T-helper 2 cell treated with Interferon-gamma antibody and Interleukin-4, amounts not matched to agents 5 μg/mL and 100 μg/mL, for 36 hours (primary cell): ENCODE measurements around the gene GGA2.

Experiments used
- DNase-seq: peaks from one replicate; pipeline ENCODE4 v3.0.0; 2021; ENCODE audit warnings: low spot score
- H3K27ac Mint-ChIP-seq: one replicate; pipeline ENCODE4 v1.8.0; 2021; ENCODE audit warnings: mild to moderate bottlenecking, mixed read lengths
- H3K27me3 Mint-ChIP-seq: one replicate; pipeline ENCODE4 v1.8.0; 2021; ENCODE audit warnings: low read depth, mixed read lengths
- H3K36me3 Mint-ChIP-seq: one replicate; pipeline ENCODE4 v1.8.0; 2021; ENCODE audit warnings: low read depth, mixed read lengths
- H3K4me1 Mint-ChIP-seq: one replicate; pipeline ENCODE4 v1.8.0; 2021; ENCODE audit warnings: low read depth, mixed read lengths
- H3K4me3 Mint-ChIP-seq: one replicate; pipeline ENCODE4 v1.8.0; 2022; ENCODE audit warnings: mild to moderate bottlenecking, moderate library complexity, mixed read lengths
- H3K9me3 Mint-ChIP-seq: one replicate; pipeline ENCODE4 v1.8.0; 2021; ENCODE audit warnings: mixed read lengths

Gene GGA2

GRCh38 chr16:23420011-23420410, 90.3 kb downstream of the GGA2 start:
- Mint-ChIP-seq H3K4me1 (no peaks in the 10 kb centered on the region), H3K4me3 (no peak overlapping the region), H3K27ac (no peak overlapping the region), H3K36me3 (peaks cover 9% of the 10 kb centered on the region), H3K27me3 (no peaks in the 10 kb centered on the region), H3K9me3 (no peaks in the 10 kb centered on the region)
- DNase-seq: no peak

GRCh38 chr16:23416816-23417215, 93.5 kb downstream of the GGA2 start:
- no peak for DNase-seq
- Mint-ChIP-seq H3K9me3 (no peaks in the 10 kb centered on the region), H3K4me1 (no peaks in the 10 kb centered on the region), H3K4me3 (no peak overlapping the region), H3K27me3 (no peaks in the 10 kb centered on the region), H3K36me3 (no peaks in the 10 kb centered on the region), H3K27ac (no peak overlapping the region)

GRCh38 chr16:23414731-23415130, 95.6 kb downstream of the GGA2 start:
- DNase-seq: no peak
- Mint-ChIP-seq H3K4me1 (no peaks in the 10 kb centered on the region), H3K27ac (no peak overlapping the region), H3K9me3 (no peaks in the 10 kb centered on the region), H3K27me3 (no peaks in the 10 kb centered on the region), H3K36me3 (peaks cover 3% of the 10 kb centered on the region), H3K4me3 (no peak overlapping the region)
